Stomach (tissue), 9 donors: ENCODE data around the gene DCP2. TPM values are rescaled to one million over a fixed set of nuclear protein-coding genes. Genes with fewer than 3 reads are reported as not detected.

Experiments used
- DNase-seq, 2 donors: peaks; one replicate each; pipeline versions ENCODE4 v3.0.0 to v3.0.0-alpha.2; 2013 to 2019
- H3K27ac ChIP-seq, 5 donors: fragments of 200-600 bp in 4 of 5; sonication (generic) in 4 of 5; one replicate each; pipeline ENCODE4 v1.5.1; 2013 to 2019; ENCODE audit warnings: mild to moderate bottlenecking in 1 of 5, moderate library complexity in 1 of 5
- H3K27me3 ChIP-seq, 3 donors: fragments of 200-600 bp; sonication (generic); one replicate each; pipeline ENCODE4 v1.5.1; 2017 to 2019; ENCODE audit warnings: mixed run types in 1 of 3
- H3K36me3 ChIP-seq, 4 donors: fragments of 200-600 bp; sonication (generic); 1 replicate in 3 of 4; 2 replicates in 1 of 4; pipeline ENCODE4 v1.5.1; 2016 to 2019
- H3K4me1 ChIP-seq, 4 donors: fragments of 200-600 bp; sonication (generic); one replicate each; pipeline ENCODE4 v1.5.1; 2016 to 2019
- H3K4me3 ChIP-seq, 4 donors: fragments of 200-600 bp; sonication (generic) in 3 of 4; one replicate each; pipeline ENCODE4 v1.5.1; 2016 to 2019; ENCODE audit warnings: mild to moderate bottlenecking in 1 of 4
- H3K9me3 ChIP-seq, 4 donors: fragments of 200-600 bp; sonication (generic); one replicate each; pipeline ENCODE4 v1.5.1; 2016 to 2019
- EP300 ChIP-seq: sonication (generic); formaldehyde crosslinking; IDR thresholded peaks from one replicate; pipeline ENCODE4 v1.6.1; 2017; ENCODE audit warnings: antibody characterized with exemption
- POLR2A ChIP-seq, 4 donors: fragments of 450-650 bp; IDR thresholded peaks; one replicate each; pipeline ENCODE4 v1.6.1; 2016; ENCODE audit warnings: antibody characterized with exemption in 4 of 4, control low read depth in 2 of 4, mild to moderate bottlenecking in 1 of 4, moderate library complexity in 1 of 4
- POLR2AphosphoS5 ChIP-seq, 3 donors: sonication (generic); formaldehyde crosslinking; IDR thresholded peaks; one replicate each; pipeline ENCODE4 v1.6.1; 2016; ENCODE audit warnings: antibody characterized with exemption in 3 of 3
- WGBS, 5 donors: extraction: QIAGEN DNeasy Blood & Tissue Kit in 3 of 5; methylation state at CpG; one replicate each; pipeline versions ENCODE4 v1.1.5 to v1.1.7; 2013 to 2018; 5-methylcytosine and 5-hydroxymethylcytosine counted together
- intact Hi-C: fragments of 100-400 bp; cut with DNase I; formaldehyde crosslinking; loops from one replicate; pipeline ENCODE4 v1.15.1; 2023; ENCODE audit warnings: low total_unique reads
- polyA plus RNA-seq, 3 donors: library from polyadenylated mRNA; stranded (reverse); fragments of 200-250 nt; gene quantifications; one replicate each; pipeline ENCODE4 v1.2.3, GENCODE V29; 2013
- total RNA-seq, 5 donors: library from RNA; depleted of rRNA; stranded (reverse); fragments of >200 nt; gene quantifications; one replicate each; pipeline versions ENCODE4 v1.1.0 to v1.2.3, GENCODE V29; 2014 to 2016
- TF ChIP-seq, protein P1 (sequence below), 7 experiments: fragments of 450-650 bp in 4 of 7; fragments of 200-600 bp in 3 of 7; sonication (generic) in 3 of 7; IDR thresholded peaks; one replicate each; pipeline ENCODE4 v1.5.1; 2016 to 2019; ENCODE audit warnings: antibody characterized with exemption in 7 of 7, control low read depth in 2 of 7, mild to moderate bottlenecking in 1 of 7
- donor health status: healthy with polysubstance abuse.
- donor health status: Bipolar disorder and iron deficiency.
- donor health status: healthy.

DCP2 gene
- total and polyA plus RNA-seq, 8 donors = 5.3 to 61.3 (median 7.2) TPM

GRCh38 chr5:113061846-113062780 is 85.5 kb downstream of the DCP2 start:
- WGBS, 5 donors = 67 to 77% (median 74%) methylated on average over 5 of the region's 5 CpGs
- Histone ChIP-seq H3K9me3 (no peaks in the 10 kb centered on the region), H3K27ac (no peak overlapping the region), H3K4me3 (no peak overlapping the region), H3K4me1 (peaks cover 0 to 10% (median 0%) of the 10 kb centered on the region in 4 donors), H3K36me3 (peaks cover 7 to 35% (median 19%) of the 10 kb centered on the region in 4 donors), H3K27me3 (no peaks in the 10 kb centered on the region)
- intact Hi-C loops = no loop called here
- no peak for DNase-seq
- TF ChIP-seq EP300 (no peak), POLR2A (IDR thresholded peaks at IDR 0.05) (no peak), POLR2AphosphoS5 (IDR thresholded peaks at IDR 0.05) (no peak)
- TF ChIP-seq, protein P1, sequence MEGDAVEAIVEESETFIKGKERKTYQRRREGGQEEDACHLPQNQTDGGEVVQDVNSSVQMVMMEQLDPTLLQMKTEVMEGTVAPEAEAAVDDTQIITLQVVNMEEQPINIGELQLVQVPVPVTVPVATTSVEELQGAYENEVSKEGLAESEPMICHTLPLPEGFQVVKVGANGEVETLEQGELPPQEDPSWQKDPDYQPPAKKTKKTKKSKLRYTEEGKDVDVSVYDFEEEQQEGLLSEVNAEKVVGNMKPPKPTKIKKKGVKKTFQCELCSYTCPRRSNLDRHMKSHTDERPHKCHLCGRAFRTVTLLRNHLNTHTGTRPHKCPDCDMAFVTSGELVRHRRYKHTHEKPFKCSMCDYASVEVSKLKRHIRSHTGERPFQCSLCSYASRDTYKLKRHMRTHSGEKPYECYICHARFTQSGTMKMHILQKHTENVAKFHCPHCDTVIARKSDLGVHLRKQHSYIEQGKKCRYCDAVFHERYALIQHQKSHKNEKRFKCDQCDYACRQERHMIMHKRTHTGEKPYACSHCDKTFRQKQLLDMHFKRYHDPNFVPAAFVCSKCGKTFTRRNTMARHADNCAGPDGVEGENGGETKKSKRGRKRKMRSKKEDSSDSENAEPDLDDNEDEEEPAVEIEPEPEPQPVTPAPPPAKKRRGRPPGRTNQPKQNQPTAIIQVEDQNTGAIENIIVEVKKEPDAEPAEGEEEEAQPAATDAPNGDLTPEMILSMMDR (IDR thresholded peaks at IDR 0.05) = no peak

DNA sequence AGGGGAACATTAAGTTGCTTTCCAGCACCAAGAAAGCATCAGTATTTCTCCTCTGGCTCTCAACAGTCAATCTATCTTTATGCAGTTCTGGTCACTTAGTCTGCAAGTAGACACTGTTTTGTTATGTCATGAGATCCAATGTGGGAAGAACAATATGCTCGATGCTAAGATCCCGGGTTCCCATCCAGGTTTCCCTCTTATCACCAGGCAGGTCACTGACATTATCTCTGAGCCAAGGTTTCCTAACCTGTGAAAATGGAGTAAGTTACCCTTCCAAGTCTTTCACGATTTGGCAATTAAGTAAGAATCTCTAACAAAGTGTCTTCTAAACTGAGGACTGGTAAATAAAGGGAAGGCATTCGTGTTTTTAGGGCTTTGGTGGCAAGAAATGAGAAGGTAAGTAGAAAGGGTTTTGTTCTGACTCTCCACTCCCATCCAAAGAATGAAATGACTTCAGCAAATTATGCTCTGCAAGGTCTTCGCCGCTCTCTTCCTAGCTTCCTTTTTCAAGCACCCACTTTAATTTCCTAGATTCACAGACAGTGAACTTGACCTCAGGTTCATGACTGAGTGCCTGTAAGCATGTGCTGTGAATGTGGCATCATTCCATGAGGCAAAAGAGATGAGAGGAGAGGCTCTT is 86.4 kb downstream of the DCP2 start:
- TF ChIP-seq POLR2A (IDR thresholded peaks at IDR 0.05) = no peak
- TF ChIP-seq POLR2AphosphoS5 (IDR thresholded peaks at IDR 0.05) = no peak
- TF ChIP-seq EP300 = no peak
- TF ChIP-seq, protein P1 (IDR thresholded peaks at IDR 0.05) = no peak
- intact Hi-C loops = no loop called here
- H3K4me3 ChIP-seq = no peak overlapping the region
- 83 to 88% (median 85%) methylated on average over 6 of the region's 6 CpGs for WGBS, 5 donors
- H3K36me3 ChIP-seq = peaks cover 7 to 43% (median 23%) of the 10 kb centered on the region in 4 donors
- H3K27ac ChIP-seq = no peak overlapping the region
- no peak for DNase-seq
- H3K9me3 ChIP-seq = no peaks in the 10 kb centered on the region
- H3K4me1 ChIP-seq = peaks cover 0 to 10% (median 0%) of the 10 kb centered on the region in 4 donors
- H3K27me3 ChIP-seq = no peaks in the 10 kb centered on the region

DNA sequence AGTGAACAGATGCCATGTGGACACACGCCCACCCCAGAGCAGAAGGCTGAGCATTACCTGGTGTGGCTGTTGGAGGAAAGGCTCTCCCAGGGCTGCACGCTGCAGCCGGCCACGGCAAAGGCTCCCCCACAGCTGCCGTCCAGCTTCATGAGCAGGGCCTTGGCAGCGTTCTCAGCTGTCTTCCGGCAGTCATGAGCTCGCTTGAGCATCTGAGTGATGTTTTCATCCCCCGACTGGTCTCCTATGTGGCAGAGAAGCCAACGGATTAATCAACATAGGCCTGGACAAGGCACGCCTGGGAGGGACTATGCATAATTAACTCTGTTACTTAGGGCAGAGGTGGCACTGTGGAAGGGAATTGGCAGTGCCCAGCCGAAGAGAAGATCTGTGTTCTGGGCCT is 87.3 kb downstream of the DCP2 start:
- no peaks in the 10 kb centered on the region for H3K27me3 ChIP-seq
- peaks cover 7 to 48% (median 23%) of the 10 kb centered on the region in 4 donors for H3K36me3 ChIP-seq
- no peak overlapping the region for H3K27ac ChIP-seq
- peaks cover 0 to 10% (median 0%) of the 10 kb centered on the region in 4 donors for H3K4me1 ChIP-seq
- no peaks in the 10 kb centered on the region for H3K9me3 ChIP-seq
- TF ChIP-seq POLR2AphosphoS5 (IDR thresholded peaks at IDR 0.05) = no peak
- TF ChIP-seq POLR2A (IDR thresholded peaks at IDR 0.05) = no peak
- TF ChIP-seq, protein P1 (IDR thresholded peaks at IDR 0.05) = no peak
- no peak for TF ChIP-seq EP300
- H3K4me3 ChIP-seq = no peak overlapping the region
- WGBS, 5 donors = 79 to 94% (median 83%) methylated on average over 5 to 12 of the region's 12 CpGs
- intact Hi-C loops = no loop called here
- no peak for DNase-seq

GRCh38 chr5:113064806-113065205 is 88.2 kb downstream of the DCP2 start:
- peaks cover 7 to 57% (median 23%) of the 10 kb centered on the region in 4 donors for H3K36me3 ChIP-seq
- no peak overlapping the region for H3K27ac ChIP-seq
- no peak overlapping the region for H3K4me3 ChIP-seq
- 89 to 100% (median 95%) methylated on average over 1 of the region's 1 CpG for WGBS, 5 donors
- TF ChIP-seq POLR2A (IDR thresholded peaks at IDR 0.05) = no peak
- TF ChIP-seq, protein P1 (IDR thresholded peaks at IDR 0.05) = no peak
- TF ChIP-seq EP300 = no peak
- TF ChIP-seq POLR2AphosphoS5 (IDR thresholded peaks at IDR 0.05) = no peak
- no peaks in the 10 kb centered on the region for H3K27me3 ChIP-seq
- no peaks in the 10 kb centered on the region for H3K9me3 ChIP-seq
- H3K4me1 ChIP-seq = peaks cover 0 to under 1% (median 0%) of the 10 kb centered on the region in 4 donors
- intact Hi-C loops = no loop called here
- DNase-seq = no peak
